Measurements from ENCODE around the gene MED1.

- TF ChIP-seq CTCF (IDR thresholded peaks at IDR 0.05; ENCODE audit: low read depth, low read length) (no peak), EZH2phosphoT487 (IDR thresholded peaks at IDR 0.05; ENCODE audit: low read depth) (no peak)
These were observed 11.7 kb upstream of the MED1 start for GRCh38 chr17:39462631-39463375.
